CD4-positive, alpha-beta T cell treated with Interleukin-12 subunit alpha and Interleukin-12 subunit beta, for 1 hour (primary cell): ENCODE measurements around the gene PNPLA1.

ENCODE experiments used
- DNase-seq: peaks from one replicate; pipeline ENCODE4 v3.0.0-alpha.2; 2020

The PNPLA1 gene

DNA sequence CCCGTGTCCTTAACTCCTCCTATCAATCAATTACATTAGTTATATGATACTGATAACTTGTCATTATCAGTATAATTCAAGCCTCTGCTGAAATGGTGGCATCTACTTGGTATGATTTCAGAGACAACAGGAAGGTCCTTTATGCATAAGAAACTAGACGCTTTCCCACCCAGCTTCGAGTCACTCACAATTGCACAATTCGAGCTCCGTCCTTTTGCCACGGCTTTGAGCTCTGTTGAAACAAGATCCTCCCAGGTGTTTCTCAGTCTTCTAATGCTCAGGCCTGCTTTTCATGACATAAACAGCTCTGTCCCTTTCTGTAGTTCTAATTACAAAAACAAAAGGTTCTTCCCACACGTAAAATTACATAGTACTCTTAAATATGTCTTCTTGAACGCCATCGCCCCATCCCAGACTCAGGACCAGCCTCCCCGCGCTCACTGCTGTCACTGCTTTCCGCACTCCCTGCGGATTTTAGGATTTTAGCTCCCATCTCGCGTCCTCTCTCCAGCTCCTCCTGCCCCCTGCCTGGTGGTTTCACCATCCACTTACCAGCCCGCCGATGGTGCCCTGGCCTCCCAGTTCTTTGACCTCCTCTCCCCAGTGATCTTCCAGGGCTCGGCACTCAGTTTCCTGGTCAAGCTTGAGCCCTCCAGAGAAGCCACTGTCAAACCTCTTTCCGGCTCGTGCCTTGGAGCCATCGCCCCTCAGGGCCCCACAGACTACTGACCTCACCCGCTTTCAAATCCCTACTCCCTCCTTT lies 23.2 kb upstream of the PNPLA1 start:
- DNase-seq, result no peak

- no peak for DNase-seq
Observed at GRCh38 chr6:36247693-36248092, 22.2 kb upstream of the PNPLA1 start.

DNA sequence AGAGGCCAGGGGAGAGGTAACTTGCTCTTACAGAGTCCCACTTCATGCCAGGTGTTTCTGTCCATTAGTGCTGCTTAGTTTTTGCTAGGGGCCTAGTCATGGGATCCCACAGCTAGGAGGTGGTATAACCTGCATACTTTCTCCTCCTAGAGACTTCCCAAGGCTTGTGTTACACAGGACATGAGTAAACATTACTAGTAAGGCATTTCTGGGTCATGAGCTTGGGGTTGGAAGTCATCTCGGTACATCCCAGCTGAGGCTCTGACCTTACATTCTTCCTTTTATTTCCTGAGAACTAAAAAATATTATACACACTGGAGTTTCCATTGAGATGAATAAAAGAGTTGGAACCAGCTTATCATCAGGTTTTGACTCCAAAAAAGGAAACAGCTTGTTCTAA lies 20.9 kb upstream of the PNPLA1 start:
- no peak for DNase-seq

DNA sequence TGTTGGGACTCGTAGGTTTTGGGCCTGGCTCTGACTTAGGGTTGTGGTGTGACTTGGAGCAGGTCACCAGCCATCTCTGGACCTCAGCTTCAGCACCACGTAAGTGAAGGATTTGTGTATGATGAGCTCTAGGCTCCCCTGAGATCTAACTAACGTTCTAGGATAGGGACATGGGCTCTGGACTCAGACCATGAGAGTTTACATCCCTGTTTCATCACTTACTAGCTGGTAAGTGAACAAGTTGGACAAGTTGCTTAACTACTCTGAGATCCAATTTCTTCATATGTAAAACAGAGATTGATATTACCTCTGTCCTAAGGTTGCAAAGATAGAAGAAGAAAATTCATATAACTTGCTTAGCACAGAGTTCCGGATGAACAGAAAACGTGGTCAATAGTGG lies 20.3 kb upstream of the PNPLA1 start:
- no peak for DNase-seq

- DNase-seq, result no peak
Observed at GRCh38 chr6:36252005-36252404, 17.9 kb upstream of the PNPLA1 start.

- no peak for DNase-seq
Observed at GRCh38 chr6:36263390-36264000, 6.4 kb upstream of the PNPLA1 start.

DNA sequence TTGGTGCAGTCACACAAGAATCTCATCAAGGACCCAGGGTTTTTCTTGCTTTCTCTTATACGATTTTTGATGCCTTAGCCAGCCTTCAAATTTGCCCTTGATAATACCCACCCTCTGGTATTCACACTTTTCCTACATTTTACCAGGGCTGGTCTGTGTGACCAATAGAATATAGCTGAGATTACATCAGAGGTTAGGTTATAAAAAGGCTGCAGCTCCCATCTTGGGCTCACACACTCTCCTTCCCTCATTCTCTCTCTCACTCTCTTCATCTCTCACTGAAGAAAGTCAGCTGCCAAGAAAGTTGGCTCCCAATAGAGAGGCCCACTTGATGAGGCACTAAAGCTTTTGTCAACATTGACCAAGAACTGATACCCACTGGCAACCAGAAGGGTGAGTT lies 4.1 kb upstream of the PNPLA1 start:
- no peak for DNase-seq

DNA sequence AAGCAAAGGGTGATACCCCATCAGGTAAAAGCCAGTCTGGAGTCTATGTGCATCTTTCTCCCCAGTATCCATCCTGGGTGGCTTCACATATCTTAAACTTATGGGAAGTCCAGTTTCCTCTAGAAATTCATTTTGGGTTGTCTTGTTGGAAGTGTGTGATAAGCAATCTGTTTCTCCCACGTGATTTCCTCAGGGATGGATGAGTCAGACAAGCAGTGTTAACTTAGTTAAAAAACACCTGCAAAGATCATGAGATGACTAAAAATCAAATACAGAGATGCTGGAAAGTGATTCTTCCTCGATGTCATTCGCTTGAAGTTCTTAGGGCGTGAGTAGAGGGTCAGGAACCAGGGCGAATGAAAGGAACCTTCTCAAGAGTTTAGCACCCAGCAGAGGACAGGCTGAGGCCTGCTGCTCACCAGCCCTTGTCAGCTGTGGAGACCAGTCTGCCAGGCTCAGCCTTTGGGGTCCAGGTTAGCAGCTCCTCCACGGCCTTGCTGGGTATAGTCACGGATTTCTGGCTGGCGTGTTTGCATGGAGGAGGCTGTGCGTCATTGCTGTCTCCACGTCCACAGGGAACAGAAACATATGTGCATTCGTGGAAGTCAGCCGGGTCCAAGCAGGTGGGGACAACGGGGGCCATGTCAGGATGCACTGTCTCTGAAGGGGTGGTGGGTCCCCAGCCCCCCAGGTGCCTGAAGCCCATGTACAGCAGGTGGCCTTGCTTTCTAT lies 2.8 kb upstream of the PNPLA1 start:
- DNase-seq, result no peak

GRCh38 chr6:36267731-36268477 lies 2.0 kb upstream of the PNPLA1 start:
- no peak for DNase-seq

GRCh38 chr6:36268478-36269275 lies 1.2 kb upstream of the PNPLA1 start:
- DNase-seq, result no peak

GRCh38 chr6:36272234-36272633 lies 2.4 kb downstream of the PNPLA1 start:
- DNase-seq, result no peak

DNA sequence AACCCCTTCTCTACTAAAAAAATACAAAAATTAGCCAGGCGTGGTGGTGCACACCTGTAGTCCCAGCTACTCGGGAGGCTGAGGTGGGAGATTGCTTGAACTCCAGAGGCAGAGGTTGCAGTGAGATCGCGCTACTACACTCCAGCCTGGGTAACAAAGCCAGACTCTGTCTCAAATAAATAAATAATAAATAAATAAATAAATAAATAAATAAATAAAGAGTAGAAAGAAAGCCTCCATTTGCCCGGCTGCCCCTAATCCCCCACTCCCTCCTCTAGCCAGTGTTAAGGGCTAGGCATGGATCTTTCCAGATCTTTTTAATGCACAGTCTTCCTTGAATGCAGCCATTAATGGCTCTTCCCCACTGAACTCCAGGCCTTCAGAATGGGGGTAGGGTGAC lies 3.2 kb downstream of the PNPLA1 start:
- DNase-seq, result no peak

GRCh38 chr6:36273802-36274514 lies 4.1 kb downstream of the PNPLA1 start:
- DNase-seq, result no peak

GRCh38 chr6:36276581-36277536 lies 7.0 kb downstream of the PNPLA1 start:
- DNase-seq, result no peak

DNA sequence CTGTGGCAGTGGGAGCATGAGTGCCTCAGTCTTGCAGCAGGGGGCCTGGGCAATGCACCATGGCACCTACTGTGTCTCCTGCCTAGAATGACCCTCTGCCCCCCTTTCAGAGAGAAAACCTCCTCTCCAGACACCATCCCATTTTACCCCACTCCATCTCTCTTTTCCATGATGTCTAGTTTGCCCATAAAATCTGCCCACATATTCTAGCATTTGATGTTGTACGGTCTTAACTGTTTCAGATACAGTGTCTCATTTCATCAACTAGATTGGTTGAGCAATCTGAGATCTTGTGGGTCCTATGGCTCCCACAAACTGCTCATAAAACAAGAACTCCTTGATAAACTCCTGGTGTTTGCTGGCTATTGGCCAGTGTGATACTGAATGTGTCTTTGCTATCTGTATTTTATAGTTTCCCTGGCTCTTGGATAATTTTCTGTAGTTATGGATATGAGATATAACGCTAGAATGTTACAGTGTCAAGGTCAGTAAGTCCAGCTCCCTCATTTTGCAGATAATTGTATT lies 8.1 kb downstream of the PNPLA1 start:
- no peak for DNase-seq

DNA sequence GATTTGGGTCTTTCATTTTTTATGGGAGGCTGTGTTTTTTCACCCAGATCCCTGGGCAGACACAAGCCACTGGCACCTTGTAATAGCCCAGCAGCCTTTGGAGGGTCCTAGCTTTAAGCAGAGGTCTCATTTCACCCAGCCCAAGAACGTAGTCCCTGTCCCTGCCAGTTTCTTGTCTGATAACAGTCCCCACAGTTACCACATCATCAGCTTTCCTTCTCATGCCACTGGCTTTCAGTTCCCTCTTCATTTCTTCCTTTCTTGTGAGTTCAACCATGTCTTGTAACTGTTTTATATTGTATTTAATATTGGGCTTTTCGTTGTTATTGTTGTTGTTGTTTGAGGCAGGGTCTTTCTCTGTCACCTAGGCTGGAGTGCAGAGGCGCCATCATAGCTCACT lies 10.6 kb downstream of the PNPLA1 start:
- DNase-seq, result no peak

DNA sequence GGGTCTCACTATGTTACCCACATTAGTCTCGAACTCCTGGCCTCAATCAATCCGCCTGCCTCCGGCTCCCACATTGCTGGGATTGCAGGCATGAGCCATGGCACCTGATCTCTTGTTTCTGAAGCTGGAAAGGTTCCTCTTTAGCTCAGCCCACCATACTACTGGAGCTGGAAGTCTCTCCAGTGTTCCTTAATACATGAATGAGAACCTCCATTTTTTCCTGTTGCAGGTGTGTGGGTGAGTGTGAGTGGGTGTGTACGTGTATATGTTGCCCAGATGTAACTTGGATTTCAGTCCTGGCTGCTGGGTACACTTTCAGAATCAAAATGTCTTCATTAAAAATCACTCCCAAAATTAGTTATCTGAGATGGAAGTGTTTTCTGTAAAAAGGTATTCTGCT lies 11.1 kb downstream of the PNPLA1 start:
- no peak for DNase-seq

DNA sequence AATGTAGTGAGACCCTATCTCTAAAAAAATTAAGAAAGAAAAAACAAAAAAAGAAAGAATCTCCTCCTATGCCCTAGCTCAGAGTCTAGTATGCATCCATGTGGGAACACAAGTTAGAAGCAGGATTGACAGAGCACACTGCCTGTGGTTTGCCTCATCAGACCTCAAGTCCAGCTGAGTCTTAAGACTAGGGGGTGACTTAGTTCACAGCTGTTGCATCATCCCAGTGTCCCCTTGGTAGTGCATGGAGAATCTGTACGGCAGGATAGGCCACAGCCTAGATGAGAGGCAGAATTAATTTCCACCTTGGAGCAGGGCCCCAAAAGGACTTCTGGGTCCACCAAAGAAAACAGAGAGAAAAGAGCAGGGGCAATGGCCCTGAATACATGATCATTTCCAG lies 13.7 kb downstream of the PNPLA1 start:
- DNase-seq, result no peak

- no peak for DNase-seq
Observed at GRCh38 chr6:36284359-36284758, 14.5 kb downstream of the PNPLA1 start.

- DNase-seq, result no peak
Observed at GRCh38 chr6:36285187-36285671, 15.4 kb downstream of the PNPLA1 start.
